IPS-20b (cell line): Measurements from ENCODE around the gene ITGA11.

Source experiments
- H3K27ac ChIP-seq: one replicate; pipeline ENCODE4 v1.5.1; 2013; ENCODE audit warnings: low read length
- H3K27me3 ChIP-seq: 2 replicates; pipeline ENCODE4 v1.6.1; 2013; ENCODE audit warnings: mild to moderate bottlenecking, low read length, inconsistent platforms; ENCODE audit not compliant: insufficient read depth
- H3K36me3 ChIP-seq: 2 replicates; pipeline ENCODE4 v1.6.1; 2013; ENCODE audit warnings: low read depth, mild to moderate bottlenecking, inconsistent platforms, low read length, moderate library complexity; ENCODE audit not compliant: insufficient read depth
- H3K4me1 ChIP-seq: 2 replicates; pipeline ENCODE4 v1.6.1; 2013; ENCODE audit warnings: mild to moderate bottlenecking, control low read depth, inconsistent platforms, low read length, moderate library complexity; ENCODE audit not compliant: insufficient read depth
- H3K4me3 ChIP-seq: 2 replicates; pipeline ENCODE4 v1.5.1; 2013; ENCODE audit warnings: mild to moderate bottlenecking, low read length, inconsistent platforms
- H3K9ac ChIP-seq: 2 replicates; pipeline ENCODE4 v1.6.1; 2013; ENCODE audit warnings: low read depth, mild to moderate bottlenecking, inconsistent platforms, low read length, moderate library complexity
- H3K9me3 ChIP-seq: 2 replicates; pipeline ENCODE4 v1.6.1; 2013; ENCODE audit warnings: mild to moderate bottlenecking, low read depth, low read length, inconsistent platforms; ENCODE audit not compliant: insufficient read depth

The ITGA11 gene

GRCh38 chr15:68421798-68422402 lies 10.1 kb downstream of the ITGA11 start:
- Histone ChIP-seq H3K36me3 (no peaks in the 10 kb centered on the region), H3K4me3 (no peak overlapping the region), H3K9ac (no peak overlapping the region), H3K9me3 (no peaks in the 10 kb centered on the region), H3K27me3 (no peaks in the 10 kb centered on the region), H3K27ac (no peak overlapping the region), H3K4me1 (peaks cover 3% of the 10 kb centered on the region; the same call in 1 of the 2 replicates)

DNA sequence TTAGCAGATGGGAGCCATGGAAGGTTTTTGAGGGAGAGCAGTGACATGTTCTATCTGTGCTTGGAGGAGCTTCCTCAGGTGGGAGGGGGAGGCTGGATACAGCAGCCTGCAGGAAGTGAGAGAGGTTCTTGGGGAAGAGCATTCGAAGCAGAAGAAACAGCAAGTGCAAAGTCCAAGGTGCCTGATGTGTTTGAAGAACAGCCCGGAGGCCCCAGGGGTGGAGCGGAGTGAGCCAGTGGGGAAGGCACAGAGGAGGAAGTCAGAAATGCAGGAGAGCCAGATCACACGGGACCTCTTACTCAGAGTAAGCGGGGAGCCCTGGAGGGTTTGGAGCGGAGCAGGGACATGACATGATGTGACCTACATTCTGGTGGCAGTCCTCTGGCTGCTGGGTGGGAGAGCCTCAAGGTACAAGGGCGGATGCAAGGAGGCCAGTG lies 10.8 kb downstream of the ITGA11 start:
- Histone ChIP-seq H3K4me3 (no peak overlapping the region), H3K27ac (no peak overlapping the region), H3K27me3 (no peaks in the 10 kb centered on the region), H3K4me1 (peaks cover 3% of the 10 kb centered on the region; the same call in 1 of the 2 replicates), H3K9ac (no peak overlapping the region), H3K36me3 (no peaks in the 10 kb centered on the region), H3K9me3 (no peaks in the 10 kb centered on the region)

GRCh38 chr15:68420186-68420684 lies 11.7 kb downstream of the ITGA11 start:
- H3K4me1 ChIP-seq, result peaks cover 3% of the 10 kb centered on the region; the same call in 1 of the 2 replicates
- no peaks in the 10 kb centered on the region for H3K27me3 ChIP-seq
- H3K36me3 ChIP-seq, result no peaks in the 10 kb centered on the region
- no peak overlapping the region for H3K9ac ChIP-seq
- H3K27ac ChIP-seq, result no peak overlapping the region
- no peaks in the 10 kb centered on the region for H3K9me3 ChIP-seq
- H3K4me3 ChIP-seq, result no peak overlapping the region

DNA sequence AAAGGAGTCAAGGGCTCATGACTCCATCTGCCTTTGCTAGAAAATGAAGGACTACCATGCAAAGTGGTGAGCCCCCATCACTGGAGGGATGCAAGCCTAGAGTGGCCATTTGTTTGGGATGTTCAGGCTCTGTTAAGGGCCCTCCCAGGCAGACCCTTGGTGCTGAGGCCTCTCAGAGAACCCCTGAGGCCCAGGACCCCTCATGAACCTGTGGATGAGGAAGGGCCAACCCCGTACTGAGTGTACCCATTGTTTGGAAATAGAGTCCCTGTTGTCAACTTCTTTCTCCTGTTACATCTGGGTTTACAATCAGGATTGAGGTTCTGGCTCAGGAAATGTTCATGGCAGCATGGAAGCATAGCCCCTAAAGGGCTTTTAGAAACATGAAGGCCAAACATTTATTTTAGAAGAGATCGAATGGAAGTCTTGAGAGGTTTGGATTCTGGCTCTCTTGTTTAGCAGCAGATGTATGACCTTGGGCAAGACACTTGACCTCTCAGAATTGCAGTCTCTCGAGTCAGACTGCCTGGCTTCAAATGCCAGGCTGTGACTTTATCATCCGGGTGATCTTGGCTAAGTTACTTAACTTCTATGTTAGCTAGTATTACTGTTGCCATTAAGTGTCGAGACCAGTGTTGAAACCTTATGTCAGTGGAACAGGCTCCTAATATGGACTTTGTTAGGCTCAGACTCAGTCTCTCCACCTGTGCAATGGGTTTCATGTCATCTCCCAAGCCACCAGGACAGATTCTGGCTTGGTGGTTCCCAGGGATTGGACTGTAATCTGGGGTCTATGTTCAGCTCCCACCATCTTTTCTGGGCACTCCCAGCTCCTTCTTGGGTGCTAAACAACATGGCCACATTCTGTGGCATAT lies 12.4 kb downstream of the ITGA11 start:
- H3K9me3 ChIP-seq, result no peaks in the 10 kb centered on the region
- no peaks in the 10 kb centered on the region for H3K27me3 ChIP-seq
- H3K4me3 ChIP-seq, result no peak overlapping the region
- no peak overlapping the region for H3K27ac ChIP-seq
- no peak overlapping the region for H3K9ac ChIP-seq
- no peaks in the 10 kb centered on the region for H3K36me3 ChIP-seq
- peaks cover 3% of the 10 kb centered on the region; the same call in 1 of the 2 replicates for H3K4me1 ChIP-seq

- H3K4me3 ChIP-seq, result no peak overlapping the region
- H3K9me3 ChIP-seq, result no peaks in the 10 kb centered on the region
- H3K36me3 ChIP-seq, result no peaks in the 10 kb centered on the region
- no peaks in the 10 kb centered on the region for H3K27me3 ChIP-seq
- H3K9ac ChIP-seq, result no peak overlapping the region
- H3K27ac ChIP-seq, result no peak overlapping the region
- H3K4me1 ChIP-seq, result peaks cover 3% of the 10 kb centered on the region; the same call in 1 of the 2 replicates
These were observed 13.3 kb downstream of the ITGA11 start for GRCh38 chr15:68418611-68419161.

DNA sequence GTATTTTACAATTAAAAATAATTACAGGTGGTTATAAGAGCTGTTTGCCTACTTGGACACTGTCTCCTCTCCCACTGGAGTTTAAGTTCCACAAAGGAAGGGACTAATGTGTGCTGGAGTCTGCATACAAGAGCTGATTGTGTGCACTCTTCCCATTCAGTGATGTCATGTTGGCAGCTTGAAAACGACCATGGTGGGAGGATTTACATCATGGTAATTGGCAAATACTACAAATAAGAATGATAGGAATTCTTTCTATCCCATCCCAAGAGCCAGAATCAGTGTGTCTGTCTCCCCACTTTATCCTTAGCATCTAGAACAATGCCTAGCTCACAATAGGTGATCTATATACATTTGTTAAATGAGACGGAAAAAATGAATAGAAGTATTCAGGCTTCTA lies 14.1 kb downstream of the ITGA11 start:
- no peak overlapping the region for H3K27ac ChIP-seq
- no peak overlapping the region for H3K9ac ChIP-seq
- H3K27me3 ChIP-seq, result no peaks in the 10 kb centered on the region
- H3K9me3 ChIP-seq, result no peaks in the 10 kb centered on the region
- no peak overlapping the region for H3K4me3 ChIP-seq
- peaks cover 3% of the 10 kb centered on the region; the same call in 1 of the 2 replicates for H3K4me1 ChIP-seq
- H3K36me3 ChIP-seq, result no peaks in the 10 kb centered on the region

- no peaks in the 10 kb centered on the region for H3K36me3 ChIP-seq
- no peaks in the 10 kb centered on the region for H3K27me3 ChIP-seq
- H3K4me1 ChIP-seq, result peaks cover 3% of the 10 kb centered on the region; the same call in 1 of the 2 replicates
- no peaks in the 10 kb centered on the region for H3K9me3 ChIP-seq
- no peak overlapping the region for H3K4me3 ChIP-seq
- no peak overlapping the region for H3K9ac ChIP-seq
- no peak overlapping the region for H3K27ac ChIP-seq
These were observed 14.9 kb downstream of the ITGA11 start for GRCh38 chr15:68417051-68417450.

DNA sequence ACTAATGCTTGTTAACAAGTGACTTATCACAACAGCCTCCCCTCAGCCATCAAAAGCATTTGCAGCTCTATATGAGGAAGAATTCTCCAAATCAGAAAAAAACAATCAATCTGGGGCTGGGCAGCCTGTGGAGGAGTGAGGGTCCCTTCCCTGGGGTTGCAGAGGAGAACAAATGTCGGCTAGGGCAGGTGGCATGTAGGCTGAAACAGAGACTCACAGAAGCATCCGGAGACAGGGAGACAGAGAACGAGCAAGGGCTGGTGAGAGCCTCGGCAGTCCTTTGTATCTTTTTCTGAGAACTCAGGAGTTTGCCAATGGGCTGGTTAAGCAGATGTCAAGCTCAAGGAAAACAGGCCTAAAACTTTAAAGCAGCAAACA lies 15.8 kb downstream of the ITGA11 start:
- no peak overlapping the region for H3K4me3 ChIP-seq
- H3K27ac ChIP-seq, result no peak overlapping the region
- H3K9ac ChIP-seq, result no peak overlapping the region
- H3K36me3 ChIP-seq, result no peaks in the 10 kb centered on the region
- no peaks in the 10 kb centered on the region for H3K9me3 ChIP-seq
- H3K27me3 ChIP-seq, result no peaks in the 10 kb centered on the region
- H3K4me1 ChIP-seq, result no peaks in the 10 kb centered on the region; the same call in 1 of the 2 replicates

DNA sequence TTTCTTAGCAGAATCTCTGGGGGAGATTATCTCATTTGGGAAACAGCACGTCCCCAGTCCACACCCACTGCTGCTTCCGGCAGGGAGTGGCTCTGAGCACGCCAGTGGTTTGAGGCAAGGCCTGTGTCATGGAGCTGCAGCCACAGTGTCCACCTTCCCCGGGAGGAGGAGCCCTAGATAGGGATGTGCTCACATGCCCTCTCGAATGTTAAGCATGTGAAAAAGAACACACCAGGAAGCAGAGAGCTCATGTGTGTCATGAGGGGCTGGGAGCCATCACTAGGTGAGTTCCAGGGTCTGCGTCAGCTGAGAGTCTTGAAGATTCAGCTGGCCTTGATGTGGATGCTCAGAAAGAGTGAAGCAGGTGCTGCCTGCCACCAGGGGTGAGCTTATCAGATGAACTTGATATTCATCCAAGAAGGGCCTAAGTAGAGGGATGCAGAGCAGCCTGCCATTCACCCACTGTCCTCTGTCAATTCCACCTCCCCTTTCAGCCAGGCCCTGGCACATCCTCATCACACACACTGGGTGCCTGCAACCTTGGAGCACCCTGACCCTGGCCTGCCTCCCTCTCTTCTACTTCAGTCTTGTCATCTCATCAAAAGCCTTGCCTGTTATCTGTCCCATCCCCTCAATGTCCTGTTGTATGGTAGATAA lies 16.3 kb downstream of the ITGA11 start:
- H3K27me3 ChIP-seq, result no peaks in the 10 kb centered on the region

DNA sequence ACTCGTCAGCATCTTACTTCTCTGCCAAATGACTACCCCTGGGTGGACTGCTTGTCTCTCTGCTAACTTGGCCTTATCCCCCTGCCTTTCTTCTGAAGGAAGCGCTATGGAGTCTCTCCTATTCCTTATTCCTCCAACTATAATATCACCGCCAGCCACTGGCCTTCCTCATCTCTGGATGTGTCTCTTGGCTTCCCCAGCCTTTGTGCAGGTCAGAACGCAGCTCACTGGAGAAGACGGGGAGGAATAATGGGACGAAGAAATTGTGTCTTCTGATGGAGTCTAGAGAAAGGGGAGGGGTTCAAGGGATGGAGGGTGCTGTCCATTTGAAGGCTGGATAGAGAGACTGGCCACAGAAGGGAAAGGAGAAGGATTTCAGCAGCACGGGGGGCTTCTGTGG lies 16.9 kb downstream of the ITGA11 start:
- H3K4me3 ChIP-seq, result no peak overlapping the region
- H3K9ac ChIP-seq, result no peak overlapping the region
- H3K36me3 ChIP-seq, result no peaks in the 10 kb centered on the region
- H3K27me3 ChIP-seq, result no peaks in the 10 kb centered on the region
- H3K9me3 ChIP-seq, result no peaks in the 10 kb centered on the region
- no peak overlapping the region for H3K27ac ChIP-seq
- H3K4me1 ChIP-seq, result no peaks in the 10 kb centered on the region

More for the DNA sequence above, 16.3 kb downstream of the ITGA11 start:
- Histone ChIP-seq H3K9me3 (no peaks in the 10 kb centered on the region), H3K27ac (no peak overlapping the region), H3K4me1 (no peaks in the 10 kb centered on the region; the same call in 1 of the 2 replicates), H3K9ac (no peak overlapping the region), H3K36me3 (no peaks in the 10 kb centered on the region), H3K4me3 (no peak overlapping the region)

DNA sequence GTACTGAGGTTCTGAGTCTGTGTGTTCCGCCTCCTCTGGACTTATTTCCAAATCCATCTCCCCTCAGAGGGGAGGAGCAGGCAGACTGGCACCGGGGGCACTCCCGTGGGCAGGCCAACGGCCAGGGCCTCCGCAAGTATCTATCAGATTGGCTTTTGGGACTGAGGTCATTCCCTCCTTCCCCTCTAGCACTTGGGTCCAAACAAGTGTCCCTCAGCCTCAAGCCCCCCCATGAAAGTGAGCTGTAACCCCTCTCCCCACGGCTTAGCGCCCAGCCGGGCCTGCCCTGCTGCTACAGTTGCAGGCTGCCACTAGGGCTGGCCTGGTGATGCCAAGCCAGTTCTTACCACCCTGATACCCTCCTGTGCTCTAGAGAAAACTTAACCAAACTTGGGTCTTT lies 17.4 kb downstream of the ITGA11 start:
- no peak overlapping the region for H3K4me3 ChIP-seq
- no peaks in the 10 kb centered on the region for H3K27me3 ChIP-seq
- no peaks in the 10 kb centered on the region for H3K36me3 ChIP-seq

More for the DNA sequence above, 17.4 kb downstream of the ITGA11 start:
- Histone ChIP-seq H3K9ac (no peak overlapping the region), H3K9me3 (no peaks in the 10 kb centered on the region), H3K4me1 (no peaks in the 10 kb centered on the region), H3K27ac (no peak overlapping the region)
